Measurements from ENCODE around the gene GAN. TPM values are rescaled to one million over a fixed set of nuclear protein-coding genes. Genes with fewer than 3 reads are reported as not detected.
A peak's percentile ranks its signal among the peaks of the same experiment; 100 is the strongest.

Gene GAN
- total and polyA plus RNA-seq, 8 donors, result 3.2 to 8.1 (median 3.8) TPM

- H3K4me1 ChIP-seq, result peaks cover 7 to 42% of the 10 kb centered on the region in 2 donors
- TF ChIP-seq CTCF (IDR thresholded peaks at IDR 0.05), result no peak
- H3K27me3 ChIP-seq, result peaks cover 0 to 5% of the 10 kb centered on the region in 2 donors
- H3K4me3 ChIP-seq, result peak overlapping the region; percentile 79 to 87
- ATAC-seq (peak; percentile 72), DNase-seq (peak; percentile 19 to 90 (median 56))
- intact Hi-C loops (cut with DNase I), result no loop called here
- no peaks in the 10 kb centered on the region for H3K36me3 ChIP-seq
- H3K27ac ChIP-seq, result peak overlapping the region; percentile 83 to 84
- no peaks in the 10 kb centered on the region for H3K9me3 ChIP-seq
Observed at GRCh38 chr16:81315271-81316175, 761 bp downstream of the GAN start.

- H3K36me3 ChIP-seq, result no peaks in the 10 kb centered on the region
- no peak overlapping the region for H3K27ac ChIP-seq
- intact Hi-C loops (cut with DNase I), result no loop called here
- DNase-seq, result no peak
- no peaks in the 10 kb centered on the region for H3K9me3 ChIP-seq
- peaks cover 0 to 5% of the 10 kb centered on the region in 2 donors for H3K27me3 ChIP-seq
- peaks cover 7 to 42% of the 10 kb centered on the region in 2 donors for H3K4me1 ChIP-seq
- no peak for TF ChIP-seq CTCF (IDR thresholded peaks at IDR 0.05)
- no peak for ATAC-seq
- H3K4me3 ChIP-seq, result peak overlapping the region; percentile 79 to 87
Observed at GRCh38 chr16:81316176-81316496, 1.4 kb downstream of the GAN start.

- DNase-seq (no peak), ATAC-seq (no peak)
- intact Hi-C loops (cut with DNase I), result no loop called here
- H3K27ac ChIP-seq, result no peak overlapping the region
- no peak for TF ChIP-seq CTCF (IDR thresholded peaks at IDR 0.05)
- no peak overlapping the region for H3K4me3 ChIP-seq
- H3K27me3 ChIP-seq, result peaks cover 0 to 5% of the 10 kb centered on the region in 2 donors
- H3K4me1 ChIP-seq, result peaks cover 5 to 30% of the 10 kb centered on the region in 2 donors
- H3K9me3 ChIP-seq, result no peaks in the 10 kb centered on the region
- H3K36me3 ChIP-seq, result no peaks in the 10 kb centered on the region
Observed at GRCh38 chr16:81318711-81319110, 3.9 kb downstream of the GAN start.

GRCh38 chr16:81319221-81319912 is 4.6 kb downstream of the GAN start:
- intact Hi-C loops (cut with DNase I), result no loop called here
- no peak overlapping the region for H3K27ac ChIP-seq
- no peak for ATAC-seq

More at GRCh38 chr16:81319221-81319912, 4.6 kb downstream of the GAN start:
- peaks cover 0 to 5% of the 10 kb centered on the region in 2 donors for H3K27me3 ChIP-seq
- no peaks in the 10 kb centered on the region for H3K36me3 ChIP-seq
- no peak overlapping the region for H3K4me3 ChIP-seq
- no peaks in the 10 kb centered on the region for H3K9me3 ChIP-seq
- no peak for DNase-seq
- H3K4me1 ChIP-seq, result peaks cover 0 to 23% of the 10 kb centered on the region in 2 donors
- no peak for TF ChIP-seq CTCF (IDR thresholded peaks at IDR 0.05)
